Small intestine (tissue), 7 donors: ENCODE data around the gene AKT3. TPM values are rescaled to one million over a fixed set of nuclear protein-coding genes. Genes with fewer than 3 reads are reported as not detected.

Experiments
- DNase-seq, 2 donors: peaks; one replicate each; pipeline versions ENCODE4 v3.0.0 to v3.0.0-alpha.2; 2013
- FAIRE-seq: peaks from 2 replicates; lab custom pipeline; 2012; peaks lifted over from hg19 to GRCh38; lab: Jason Lieb, UNC
- H3K27ac ChIP-seq, 3 donors: one replicate each; pipeline ENCODE4 v1.5.1; 2013; ENCODE audit warnings: low read length in 2 of 3, mild to moderate bottlenecking in 2 of 3, control low read depth in 1 of 3, inconsistent platforms in 1 of 3, low read depth in 1 of 3, moderate library complexity in 1 of 3
- H3K27me3 ChIP-seq, 3 donors: one replicate each; pipeline ENCODE4 v1.6.1; 2013; ENCODE audit warnings: low read length in 3 of 3, inconsistent platforms in 1 of 3; ENCODE audit not compliant: control insufficient read depth in 3 of 3, insufficient read depth in 3 of 3
- H3K36me3 ChIP-seq, 3 donors: one replicate each; pipeline ENCODE4 v1.6.1; 2013; ENCODE audit warnings: low read length in 3 of 3, inconsistent platforms in 1 of 3, low read depth in 1 of 3, mild to moderate bottlenecking in 1 of 3, moderate library complexity in 1 of 3; ENCODE audit not compliant: control insufficient read depth in 3 of 3, insufficient read depth in 2 of 3
- H3K4me1 ChIP-seq, 3 donors: one replicate each; pipeline ENCODE4 v1.6.1; 2013; ENCODE audit warnings: low read length in 2 of 3, inconsistent platforms in 1 of 3, low read depth in 1 of 3, mild to moderate bottlenecking in 1 of 3, moderate library complexity in 1 of 3; ENCODE audit not compliant: control insufficient read depth in 3 of 3, insufficient read depth in 2 of 3
- H3K4me3 ChIP-seq, 3 donors: one replicate each; pipeline ENCODE4 v1.5.1; 2013; ENCODE audit warnings: low read length in 3 of 3, control low read depth in 1 of 3, inconsistent platforms in 1 of 3, low read depth in 1 of 3, mild to moderate bottlenecking in 1 of 3, moderate library complexity in 1 of 3
- H3K9me3 ChIP-seq, 2 donors: one replicate each; pipeline ENCODE4 v1.6.1; 2013; ENCODE audit warnings: low read depth in 1 of 2, low read length in 1 of 2; ENCODE audit not compliant: control insufficient read depth in 2 of 2, insufficient read depth in 1 of 2
- WGBS, 3 donors: extraction: QIAGEN DNeasy Blood & Tissue Kit; methylation state at CpG; one replicate each; pipeline ENCODE4 v1.1.7; 2013; 5-methylcytosine and 5-hydroxymethylcytosine counted together
- polyA plus RNA-seq, 4 donors: library from polyadenylated mRNA; stranded (reverse) in 3 of 4; unstranded in 1 of 4; fragments of 200-250 nt in 3 of 4; fragments of 120-200 nt in 1 of 4; gene quantifications; one replicate each; pipeline versions ENCODE4 v1.2.1 to v1.2.3, GENCODE V29; 2013
- donor health status: healthy with polysubstance abuse.
- donor health status: control.
- donor health status: control.
- donor health status: Bipolar disorder and iron deficiency.
- donor health status: healthy.

AKT3 gene
- polyA plus RNA-seq, 4 donors: 0.45 to 8.6 (median 3.6) TPM

DNA sequence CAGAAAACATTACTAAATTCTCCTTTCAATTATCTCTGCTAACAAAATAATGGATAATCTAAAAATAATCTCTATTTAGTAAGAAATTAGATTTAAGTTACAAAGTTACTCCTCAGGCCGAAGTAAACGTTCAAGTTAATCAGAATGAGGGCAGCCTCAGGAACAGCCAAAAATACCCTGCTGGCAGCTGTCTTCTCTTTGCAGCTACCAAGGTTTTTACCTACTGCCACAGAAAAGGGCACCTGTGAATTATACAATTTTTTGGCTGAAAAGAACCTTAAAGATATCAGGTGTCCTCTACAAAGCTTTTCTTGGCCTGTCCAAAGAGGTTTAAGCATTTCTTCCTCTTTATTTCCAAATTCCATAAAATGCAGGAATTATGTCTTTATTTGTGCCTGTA, 84.4 kb downstream of the AKT3 start:
- Histone ChIP-seq H3K9me3 (no peaks in the 10 kb centered on the region), H3K36me3 (no peaks in the 10 kb centered on the region), H3K4me3 (no peak overlapping the region), H3K27me3 (no peaks in the 10 kb centered on the region), H3K4me1 (no peaks in the 10 kb centered on the region), H3K27ac (no peak overlapping the region)
- DNase-seq (no peak), FAIRE-seq (no peak)
- 65 to 81% (median 73%) methylated on average over 2 of the region's 2 CpGs for WGBS, 3 donors

DNA sequence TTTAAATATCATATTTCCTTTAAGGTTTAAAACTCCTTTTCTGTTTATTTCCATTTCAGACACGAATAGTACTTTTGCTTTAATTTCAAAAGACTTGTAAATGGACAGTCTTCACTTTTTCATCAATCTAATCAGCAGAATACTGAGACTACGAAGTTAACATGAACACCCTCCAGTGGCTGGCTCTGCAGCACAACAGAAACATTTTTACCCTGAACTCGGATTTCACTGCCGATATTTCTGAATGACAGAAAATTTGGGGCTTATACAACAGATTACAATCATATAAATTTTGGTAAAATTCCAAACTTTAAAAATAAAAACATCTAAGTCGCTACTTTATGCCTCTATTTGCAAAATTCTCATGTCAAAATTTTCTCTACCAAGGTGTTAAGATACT, 86.2 kb downstream of the AKT3 start:
- FAIRE-seq: no peak

DNA sequence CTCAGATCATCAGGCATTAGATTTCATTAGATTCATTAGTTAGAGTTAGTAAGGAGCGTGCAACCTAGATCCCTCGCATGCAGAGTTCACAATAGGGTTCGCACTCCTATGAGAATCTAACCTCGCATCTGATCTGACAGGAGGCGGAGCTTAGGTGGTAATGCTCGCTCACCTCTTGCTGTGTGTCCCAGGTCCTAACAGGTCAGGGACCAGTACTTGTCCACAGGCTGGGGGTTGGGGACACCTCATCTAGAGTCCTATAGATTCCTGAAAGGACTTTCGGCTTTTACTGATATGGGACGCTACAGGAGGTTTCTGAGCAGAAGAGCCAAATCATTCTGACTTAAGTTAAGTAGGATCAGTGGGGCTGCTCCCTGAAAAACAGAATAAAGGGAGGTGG, 91.4 kb downstream of the AKT3 start:
- Histone ChIP-seq H3K4me3 (no peak overlapping the region), H3K4me1 (no peaks in the 10 kb centered on the region), H3K9me3 (no peaks in the 10 kb centered on the region), H3K27me3 (no peaks in the 10 kb centered on the region), H3K27ac (no peak overlapping the region), H3K36me3 (no peaks in the 10 kb centered on the region)
- DNase-seq (no peak), FAIRE-seq (no peak)
- WGBS, 3 donors: 82 to 92% (median 86%) methylated on average over 8 of the region's 8 CpGs

More for the DNA sequence above, 86.2 kb downstream of the AKT3 start:
- no peaks in the 10 kb centered on the region for H3K27me3 ChIP-seq
- H3K4me3 ChIP-seq: no peak overlapping the region
- no peaks in the 10 kb centered on the region for H3K4me1 ChIP-seq
- no peak for DNase-seq
- 64 to 77% (median 67%) methylated on average over 5 of the region's 5 CpGs for WGBS, 3 donors
- H3K36me3 ChIP-seq: no peaks in the 10 kb centered on the region
- no peak overlapping the region for H3K27ac ChIP-seq
- H3K9me3 ChIP-seq: no peaks in the 10 kb centered on the region

DNA sequence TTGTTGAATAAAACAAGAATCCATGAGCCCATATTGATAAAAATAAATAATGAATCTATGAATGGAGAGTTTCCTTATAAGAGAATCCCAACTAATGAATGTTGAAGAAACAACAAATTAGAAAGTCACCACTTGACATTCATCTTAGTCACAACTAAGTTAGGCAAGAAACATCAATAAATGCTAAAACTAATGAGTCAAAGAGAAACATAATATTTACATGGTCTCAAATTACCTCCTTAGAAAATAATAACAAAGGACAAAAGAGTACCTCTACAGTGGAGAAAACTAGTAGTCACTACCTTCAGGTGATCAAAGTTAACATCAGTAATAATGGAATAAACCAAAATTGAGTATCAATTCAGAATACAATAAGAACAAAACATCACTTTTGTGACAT, 93.5 kb downstream of the AKT3 start:
- no peaks in the 10 kb centered on the region for H3K4me1 ChIP-seq
- H3K9me3 ChIP-seq: no peaks in the 10 kb centered on the region
- FAIRE-seq: no peak
- no peak overlapping the region for H3K27ac ChIP-seq
- H3K36me3 ChIP-seq: no peaks in the 10 kb centered on the region
- no peak for DNase-seq
- no peaks in the 10 kb centered on the region for H3K27me3 ChIP-seq
- no peak overlapping the region for H3K4me3 ChIP-seq

DNA sequence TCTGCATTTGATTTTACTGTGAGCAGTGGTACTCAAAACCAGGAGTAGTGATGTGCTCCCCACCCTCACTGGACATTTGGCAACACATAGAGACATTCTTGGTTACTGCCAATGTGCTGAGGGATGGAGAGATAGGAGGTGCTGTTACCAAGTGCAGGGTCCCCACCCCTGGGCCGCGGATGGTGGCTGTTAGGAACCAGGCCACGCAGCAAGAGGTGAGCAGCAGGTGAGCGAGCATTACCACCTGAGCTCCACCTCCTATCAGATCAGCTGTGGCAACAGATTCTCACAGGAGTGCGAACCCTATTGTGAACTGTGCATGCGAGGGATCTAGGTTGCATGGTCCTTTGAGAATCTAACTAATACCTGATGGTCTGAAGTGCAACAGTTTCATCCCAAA, 95.7 kb downstream of the AKT3 start:
- H3K4me3 ChIP-seq: no peak overlapping the region
- H3K4me1 ChIP-seq: no peaks in the 10 kb centered on the region
- no peak for DNase-seq
- H3K27ac ChIP-seq: no peak overlapping the region
- FAIRE-seq: no peak
- no peaks in the 10 kb centered on the region for H3K9me3 ChIP-seq
- 71 to 89% (median 74%) methylated on average over 6 of the region's 6 CpGs for WGBS, 3 donors
- no peaks in the 10 kb centered on the region for H3K36me3 ChIP-seq
- no peaks in the 10 kb centered on the region for H3K27me3 ChIP-seq

DNA sequence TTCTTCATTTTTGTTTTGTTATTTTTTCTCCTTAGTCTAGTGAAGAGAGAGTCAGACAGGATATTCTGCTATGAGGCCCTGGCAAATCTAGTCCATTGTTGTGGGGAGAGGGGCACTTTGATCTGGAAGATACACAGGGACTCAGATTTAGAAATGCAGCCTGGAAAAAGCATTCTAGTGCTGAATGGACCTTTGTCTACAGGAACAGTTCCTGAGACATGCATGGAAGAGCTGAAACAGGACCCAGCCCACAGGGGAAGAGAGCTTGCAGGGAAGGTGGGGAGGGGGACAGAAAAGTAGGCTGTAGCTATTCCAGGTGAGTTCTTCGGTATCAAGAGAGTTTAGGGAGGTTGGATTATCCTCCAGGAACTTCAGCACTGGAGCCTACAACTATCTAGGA, 98.5 kb downstream of the AKT3 start:
- Histone ChIP-seq H3K4me1 (no peaks in the 10 kb centered on the region), H3K4me3 (no peak overlapping the region), H3K27ac (no peak overlapping the region), H3K9me3 (no peaks in the 10 kb centered on the region), H3K27me3 (no peaks in the 10 kb centered on the region), H3K36me3 (no peaks in the 10 kb centered on the region)
- WGBS, 3 donors: 61 to 94% (median 67%) methylated on average over 1 of the region's 1 CpG
- DNase-seq (no peak), FAIRE-seq (no peak)

DNA sequence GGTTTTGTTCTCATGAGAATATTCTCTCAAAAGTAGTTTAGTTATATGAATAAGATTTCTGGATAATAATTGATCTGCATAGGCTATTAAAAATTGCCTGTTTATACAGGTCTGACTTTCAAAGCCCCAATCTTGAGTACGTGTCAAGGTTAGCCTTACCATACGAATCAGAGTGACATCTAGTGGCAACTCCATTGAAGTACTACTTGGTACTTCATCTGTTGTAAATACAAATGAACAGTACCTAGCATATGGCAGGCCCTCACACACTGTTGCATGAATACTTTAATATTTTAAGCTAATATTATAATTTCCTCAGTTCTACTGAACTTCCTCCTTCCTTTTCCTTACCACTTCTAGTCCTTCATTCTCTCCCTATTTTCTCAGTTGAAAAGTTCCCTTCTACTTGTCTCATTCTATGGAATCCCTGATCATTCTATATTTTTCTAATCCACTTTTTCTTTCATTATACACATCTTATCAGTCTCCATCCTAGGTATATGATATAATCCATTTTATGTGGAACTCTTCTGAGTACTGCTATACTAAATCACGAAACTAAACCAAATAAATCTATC, 101.2 kb downstream of the AKT3 start:
- no peaks in the 10 kb centered on the region for H3K36me3 ChIP-seq
- WGBS, 3 donors: 24 to 34% (median 32%) methylated on average over 3 of the region's 3 CpGs
- H3K27ac ChIP-seq: no peak overlapping the region
- no peaks in the 10 kb centered on the region for H3K9me3 ChIP-seq
- FAIRE-seq (peak; percentile 81), DNase-seq (peak; percentile 66 to 69)
- no peaks in the 10 kb centered on the region for H3K27me3 ChIP-seq
- no peaks in the 10 kb centered on the region for H3K4me1 ChIP-seq
- H3K4me3 ChIP-seq: no peak overlapping the region

DNA sequence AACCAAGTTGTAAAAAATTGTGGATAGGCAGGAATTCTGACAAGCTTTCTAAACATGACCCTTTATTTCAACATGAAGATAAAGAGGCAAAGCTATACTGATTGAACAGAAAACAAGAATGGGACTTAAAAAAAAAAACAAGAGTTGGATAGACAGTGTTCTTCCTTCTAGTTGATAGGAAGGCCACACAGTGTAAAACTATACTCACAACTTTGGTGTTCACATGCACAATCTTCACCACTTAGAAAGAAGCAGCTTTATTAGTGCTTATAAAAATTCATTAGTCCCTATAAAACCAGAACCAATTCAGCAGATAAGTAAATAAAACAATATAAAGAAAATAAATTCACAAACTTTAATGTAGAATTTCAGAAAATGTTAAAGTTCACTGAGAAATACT, 101.8 kb downstream of the AKT3 start:
- FAIRE-seq (no peak), DNase-seq (no peak)
- Histone ChIP-seq H3K27me3 (no peaks in the 10 kb centered on the region), H3K36me3 (no peaks in the 10 kb centered on the region), H3K9me3 (no peaks in the 10 kb centered on the region), H3K27ac (no peak overlapping the region), H3K4me1 (no peaks in the 10 kb centered on the region), H3K4me3 (no peak overlapping the region)

DNA sequence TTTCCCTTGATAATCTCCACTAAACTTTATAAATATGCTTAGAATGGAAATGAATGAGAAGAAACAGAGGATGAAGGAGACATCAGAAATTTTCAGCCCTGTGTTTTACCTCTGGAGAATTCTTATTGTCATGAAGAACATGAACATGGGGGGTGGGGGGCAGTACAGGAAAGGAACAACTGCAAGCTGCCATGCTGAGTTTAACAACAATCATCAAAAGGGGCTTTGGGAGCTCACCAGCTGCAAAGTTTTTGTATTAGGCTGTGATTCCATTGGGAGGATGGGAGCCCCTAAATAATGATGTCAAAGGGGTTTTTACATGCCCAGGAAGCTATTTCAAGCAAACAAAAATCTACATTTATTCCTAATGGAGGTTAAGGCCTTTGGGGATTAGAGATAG, 103.3 kb downstream of the AKT3 start:
- H3K4me3 ChIP-seq: no peak overlapping the region
- H3K9me3 ChIP-seq: no peaks in the 10 kb centered on the region
- no peak for DNase-seq
- H3K36me3 ChIP-seq: no peaks in the 10 kb centered on the region
- no peak overlapping the region for H3K27ac ChIP-seq
- H3K27me3 ChIP-seq: no peaks in the 10 kb centered on the region
- no peak for FAIRE-seq
- H3K4me1 ChIP-seq: no peaks in the 10 kb centered on the region
